HG03439 (cell line): ENCODE results near the gene STK10.

Source experiments
- ATAC-seq: cut with Tn5 transposase; IDR thresholded peaks from one replicate; pipeline ENCODE4 v1.9.1; 2021; ENCODE audit warnings: mild to moderate bottlenecking, moderate library complexity; ENCODE audit not compliant: unreplicated experiment

The STK10 gene

GRCh38 chr5:172144931-172145869 is 42.8 kb downstream of the STK10 start:
- ATAC-seq: no peak

GRCh38 chr5:172144291-172144815 is 43.7 kb downstream of the STK10 start:
- no peak for ATAC-seq

- no peak for ATAC-seq
Observed at GRCh38 chr5:172143875-172144274, 44.1 kb downstream of the STK10 start.

- ATAC-seq: no peak
Observed at GRCh38 chr5:172142709-172143215, 45.3 kb downstream of the STK10 start.

GRCh38 chr5:172141949-172142319 is 46.1 kb downstream of the STK10 start:
- no peak for ATAC-seq

- no peak for ATAC-seq
Observed at GRCh38 chr5:172140866-172141265, 47.2 kb downstream of the STK10 start.

- no peak for ATAC-seq
Observed at GRCh38 chr5:172140120-172140519, 47.9 kb downstream of the STK10 start.

- no peak for ATAC-seq
Observed at GRCh38 chr5:172137046-172137445, 51.0 kb downstream of the STK10 start.

GRCh38 chr5:172133359-172134029 is 54.5 kb downstream of the STK10 start:
- no peak for ATAC-seq

- no peak for ATAC-seq
Observed at GRCh38 chr5:172131690-172132089, 56.3 kb downstream of the STK10 start.

GRCh38 chr5:172129256-172129910 is 58.6 kb downstream of the STK10 start:
- no peak for ATAC-seq

- no peak for ATAC-seq
Observed at GRCh38 chr5:172127581-172127980, 60.4 kb downstream of the STK10 start.

- ATAC-seq: no peak
Observed at GRCh38 chr5:172123269-172123692, 64.7 kb downstream of the STK10 start.

- no peak for ATAC-seq
Observed at GRCh38 chr5:172119921-172120688, 67.9 kb downstream of the STK10 start.

- ATAC-seq: no peak
Observed at GRCh38 chr5:172118891-172119290, 69.1 kb downstream of the STK10 start.

GRCh38 chr5:172117977-172118701 is 69.9 kb downstream of the STK10 start:
- ATAC-seq: no peak

GRCh38 chr5:172115541-172115982 is 72.5 kb downstream of the STK10 start:
- no peak for ATAC-seq

- peak; percentile 38 for ATAC-seq
Observed at GRCh38 chr5:172114875-172115422, 73.1 kb downstream of the STK10 start.

- ATAC-seq: no peak
Observed at GRCh38 chr5:172113036-172113435, 75.0 kb downstream of the STK10 start.
